Tibial nerve (tissue), 4 donors: ENCODE measurements around the gene MED31. TPM values are rescaled to one million over a fixed set of nuclear protein-coding genes. Genes with fewer than 3 reads are reported as not detected.

ENCODE experiments used
- DNase-seq, 2 donors: peaks; one replicate each; pipeline ENCODE4 v3.0.0-alpha.2; 2019; ENCODE audit warnings: low spot score in 2 of 2
- H3K27ac ChIP-seq, 4 donors: fragments of 200-600 bp; sonication (generic) in 3 of 4; one replicate each; pipeline ENCODE4 v1.5.1; 2017 to 2019; ENCODE audit warnings: mild to moderate bottlenecking in 1 of 4
- H3K27me3 ChIP-seq, 2 donors: fragments of 200-600 bp; sonication (generic) in 1 of 2; one replicate each; pipeline versions ENCODE4 v1.5.1 to v1.6.0; 2017 to 2019
- H3K36me3 ChIP-seq, 3 donors: fragments of 200-600 bp; sonication (generic); one replicate each; pipeline ENCODE4 v1.5.1; 2018 to 2019
- H3K4me1 ChIP-seq, 4 donors: fragments of 200-600 bp; sonication (generic) in 3 of 4; one replicate each; pipeline ENCODE4 v1.5.1; 2017 to 2019
- H3K4me3 ChIP-seq, 4 donors: fragments of 200-600 bp; sonication (generic) in 3 of 4; one replicate each; pipeline ENCODE4 v1.5.1; 2017 to 2019; ENCODE audit warnings: mild to moderate bottlenecking in 1 of 4, moderate library complexity in 1 of 4
- H3K9me3 ChIP-seq, 4 donors: fragments of 200-600 bp; sonication (generic) in 3 of 4; one replicate each; pipeline ENCODE4 v1.5.1; 2017 to 2019
- CTCF ChIP-seq, 5 experiments: fragments of 200-600 bp in 3 of 5; fragments of 450-650 bp in 2 of 5; sonication (generic) in 3 of 5; IDR thresholded peaks; one replicate each; pipeline ENCODE4 v1.5.1; 2016 to 2019; ENCODE audit warnings: antibody characterized with exemption in 5 of 5, mild to moderate bottlenecking in 3 of 5, moderate library complexity in 2 of 5
- EP300 ChIP-seq, 2 donors: sonication (generic); formaldehyde crosslinking; IDR thresholded peaks; one replicate each; pipeline ENCODE4 v1.6.1; 2017; ENCODE audit warnings: antibody characterized with exemption in 2 of 2, mild to moderate bottlenecking in 1 of 2
- POLR2A ChIP-seq, 2 donors: fragments of 450-650 bp; IDR thresholded peaks; one replicate each; pipeline ENCODE4 v1.6.1; 2017; ENCODE audit warnings: antibody characterized with exemption in 2 of 2, mild to moderate bottlenecking in 2 of 2, moderate library complexity in 2 of 2
- WGBS, 2 donors: methylation state at CpG; one replicate each; pipeline ENCODE4 v1.1.5; 2018; 5-methylcytosine and 5-hydroxymethylcytosine counted together
- total RNA-seq, 4 donors: library from RNA; depleted of rRNA; stranded (reverse); fragments of >200 nt; gene quantifications; one replicate each; pipeline ENCODE4 v1.1.0, GENCODE V29; 2016

The MED31 gene
- total RNA-seq, 4 donors from 2014 or later = 4.5 to 12.6 (median 6.6) TPM

- H3K9me3 ChIP-seq = no peaks in the 10 kb centered on the region
- H3K27me3 ChIP-seq = no peaks in the 10 kb centered on the region
- peaks cover 0 to 46% (median 16%) of the 10 kb centered on the region in 4 donors for H3K4me1 ChIP-seq
- WGBS, 2 donors = 48 to 50% methylated on average over 13 to 14 of the region's 15 CpGs
- TF ChIP-seq CTCF (IDR thresholded peaks at IDR 0.05) (no peak), POLR2A (IDR thresholded peaks at IDR 0.05) (no peak), EP300 (IDR thresholded peaks at IDR 0.05) (no peak)
- peak overlapping the region; percentile 46 to 93 (median 90) for H3K4me3 ChIP-seq
- peaks cover 0 to 26% (median 0%) of the 10 kb centered on the region in 3 donors for H3K36me3 ChIP-seq
- no peak for DNase-seq
- peak overlapping the region in 1 of 4 donors; percentile 86 for H3K27ac ChIP-seq
Measured at GRCh38 chr17:6639014-6639585, 12.3 kb downstream of the MED31 start.

GRCh38 chr17:6638046-6638908 is 13.1 kb downstream of the MED31 start:
- Histone ChIP-seq H3K4me3 (peak overlapping the region in 1 of 4 donors; percentile 90), H3K9me3 (no peaks in the 10 kb centered on the region), H3K4me1 (peaks cover 0 to 46% (median 16%) of the 10 kb centered on the region in 4 donors), H3K27me3 (no peaks in the 10 kb centered on the region), H3K36me3 (peaks cover 0 to 26% (median 0%) of the 10 kb centered on the region in 3 donors), H3K27ac (no peak overlapping the region)
- no peak for DNase-seq
- WGBS, 2 donors = 74 to 83% methylated on average over 24 of the region's 24 CpGs
- no peak for TF ChIP-seq POLR2A (IDR thresholded peaks at IDR 0.05)

GRCh38 chr17:6637458-6637840 is 14.0 kb downstream of the MED31 start:
- Histone ChIP-seq H3K27me3 (no peaks in the 10 kb centered on the region), H3K4me3 (no peak overlapping the region), H3K4me1 (peaks cover 0 to 41% (median 16%) of the 10 kb centered on the region in 4 donors), H3K27ac (no peak overlapping the region), H3K9me3 (no peaks in the 10 kb centered on the region), H3K36me3 (peaks cover 0 to 26% (median 0%) of the 10 kb centered on the region in 3 donors)
- DNase-seq = no peak
- WGBS, 2 donors = 90 to 93% methylated on average over 6 of the region's 6 CpGs
- TF ChIP-seq CTCF (IDR thresholded peaks at IDR 0.05) (no peak), POLR2A (IDR thresholded peaks at IDR 0.05) (no peak), EP300 (IDR thresholded peaks at IDR 0.05) (no peak)

DNA sequence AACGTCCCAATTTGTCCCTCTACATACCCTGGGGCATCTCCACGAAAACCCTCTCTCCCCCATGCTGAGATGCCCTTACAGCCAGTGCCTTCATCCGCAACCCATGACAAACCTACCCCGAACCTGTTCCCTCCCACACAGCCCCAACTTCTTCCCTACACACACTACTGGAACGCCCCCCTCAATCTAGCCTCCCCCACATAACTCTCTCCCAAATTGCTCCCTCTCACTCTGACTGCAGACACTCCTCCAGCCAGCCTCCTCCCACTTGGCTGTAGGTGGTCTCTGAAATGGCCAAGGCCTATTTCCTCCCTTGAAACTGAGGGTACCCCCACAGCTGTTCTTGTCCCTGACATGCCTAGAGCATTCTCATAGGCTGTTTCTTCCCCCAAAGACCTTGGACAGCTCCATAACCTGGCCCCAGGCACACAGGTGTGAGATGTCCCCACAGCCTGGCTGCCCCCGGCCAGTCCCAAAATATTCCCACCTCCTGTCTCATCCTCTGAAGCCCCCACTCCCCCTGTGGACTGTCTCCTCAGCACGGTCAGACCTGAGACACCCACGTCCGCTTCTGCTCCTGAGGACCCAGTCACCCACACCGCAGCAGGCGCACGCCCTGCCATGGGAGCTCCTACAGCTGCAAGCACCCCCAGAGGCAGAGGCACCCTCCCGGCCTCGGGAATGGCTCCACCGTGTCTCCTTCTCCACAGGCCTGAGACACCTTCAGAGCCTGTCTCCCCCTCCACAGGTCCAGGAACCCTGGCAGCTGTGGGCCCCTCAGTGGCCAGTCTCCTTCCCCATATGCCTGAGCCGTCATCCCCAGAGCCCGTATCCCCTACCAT is 14.6 kb downstream of the MED31 start:
- WGBS, 2 donors = 86 to 89% methylated on average over 17 of the region's 17 CpGs
- no peak for TF ChIP-seq EP300 (IDR thresholded peaks at IDR 0.05)
- TF ChIP-seq CTCF (IDR thresholded peaks at IDR 0.05) = no peak
- no peak for TF ChIP-seq POLR2A (IDR thresholded peaks at IDR 0.05)
- Histone ChIP-seq H3K4me1 (peaks cover 0 to 35% (median 14%) of the 10 kb centered on the region in 4 donors), H3K27me3 (no peaks in the 10 kb centered on the region), H3K9me3 (no peaks in the 10 kb centered on the region), H3K4me3 (no peak overlapping the region), H3K27ac (no peak overlapping the region), H3K36me3 (peaks cover 0 to 32% (median 0%) of the 10 kb centered on the region in 3 donors)
- no peak for DNase-seq

- Histone ChIP-seq H3K36me3 (peaks cover 0 to 39% (median 0%) of the 10 kb centered on the region in 3 donors), H3K9me3 (no peaks in the 10 kb centered on the region), H3K4me3 (no peak overlapping the region), H3K4me1 (peaks cover 0 to 29% (median 11%) of the 10 kb centered on the region in 4 donors), H3K27me3 (no peaks in the 10 kb centered on the region), H3K27ac (no peak overlapping the region)
- TF ChIP-seq CTCF (IDR thresholded peaks at IDR 0.05) = no peak
- TF ChIP-seq POLR2A (IDR thresholded peaks at IDR 0.05) = no peak
- TF ChIP-seq EP300 (IDR thresholded peaks at IDR 0.05) = no peak
- 62 to 74% methylated on average over 2 of the region's 2 CpGs for WGBS, 2 donors
- DNase-seq = no peak
Measured at GRCh38 chr17:6636105-6636504, 15.3 kb downstream of the MED31 start.
